Measurements from ENCODE around the gene DNAJB11.
"Not testable (repeated sequence)": the region's sequence is repeated elsewhere in the genome, so short reads cannot be mapped to it uniquely, and the experiment has no call there.

The DNAJB11 gene

DNA sequence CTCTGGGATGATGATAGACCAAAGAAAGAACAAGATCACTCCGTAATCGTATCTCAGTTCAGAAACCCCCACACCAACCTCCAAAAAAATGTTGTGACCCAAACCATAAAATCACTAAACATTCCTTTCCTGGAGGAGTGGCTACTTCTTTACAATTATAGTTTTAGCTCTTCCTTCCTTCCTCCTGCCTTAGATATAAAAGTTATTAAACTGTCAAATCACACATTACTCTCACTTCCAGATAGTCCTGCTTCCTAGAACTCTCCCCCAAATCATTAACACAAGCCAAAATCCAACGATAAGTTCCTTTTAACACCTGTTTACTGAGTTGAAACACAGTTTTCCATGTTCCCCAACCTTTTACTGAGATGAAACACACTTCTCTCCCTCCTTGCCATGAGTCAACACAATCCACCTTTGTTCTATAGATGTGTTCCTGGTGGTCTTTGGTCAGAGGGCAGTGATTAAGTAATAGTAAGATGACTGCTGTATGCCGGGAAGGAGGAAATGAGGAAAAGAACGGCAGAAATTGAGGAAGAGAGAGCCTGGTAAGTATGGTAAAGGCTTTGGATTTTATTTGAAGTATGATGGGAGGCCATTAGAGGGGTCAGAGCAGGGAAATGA lies 18.0 kb upstream of the DNAJB11 start:
- DNase-seq: no peak

- no peak for DNase-seq
These were observed 5.9 kb upstream of the DNAJB11 start for GRCh38 chr3:186564586-186564985.

GRCh38 chr3:186566772-186567071 lies 3.8 kb upstream of the DNAJB11 start:
- DNase-seq: no peak

DNA sequence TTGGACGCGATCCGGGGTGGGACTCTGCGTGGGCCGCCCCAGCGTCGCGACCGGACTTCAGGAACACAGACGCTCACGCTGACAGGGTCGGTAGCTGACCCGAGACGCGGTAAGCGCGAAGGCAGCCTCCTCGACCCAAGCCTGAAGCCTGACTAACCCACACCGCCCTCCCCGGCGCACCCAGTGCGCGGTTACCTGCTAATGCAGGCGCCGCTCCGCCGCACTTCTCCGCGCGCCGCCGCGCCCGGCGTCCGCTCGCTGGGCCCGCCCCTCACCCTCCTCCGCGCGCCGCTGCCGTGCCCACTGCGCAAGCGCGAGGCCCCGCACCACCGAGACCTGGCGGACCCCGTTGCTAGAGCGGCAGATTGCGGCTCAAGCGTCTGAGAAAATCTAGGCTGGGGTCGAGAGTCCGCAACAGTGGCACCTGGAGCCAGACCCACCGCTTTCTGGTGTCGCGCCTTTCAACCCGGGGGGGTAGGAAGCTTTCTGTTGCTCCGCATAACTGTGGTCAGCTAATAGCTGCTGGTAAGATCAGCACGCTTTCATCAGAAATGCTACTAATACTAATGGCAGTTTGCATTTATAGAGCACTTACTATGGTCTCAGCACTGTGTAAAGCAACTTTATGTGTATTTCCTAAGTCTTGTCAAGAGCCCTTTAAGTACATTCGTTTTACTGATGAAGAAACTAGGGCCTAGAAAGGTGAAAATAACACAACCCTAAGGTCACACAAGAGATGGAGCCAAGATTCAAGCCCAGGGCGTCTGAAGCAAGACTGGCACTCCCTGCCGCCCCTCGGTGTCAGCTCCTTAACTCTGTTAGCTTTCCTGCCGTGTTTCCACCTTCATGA lies 3.2 kb upstream of the DNAJB11 start, which contains the start of gene TBCCD1:
Gene TBCCD1, minus strand, starts transcription at position 268 of the 850 bp plus-strand sequence. CDS start 3,010 bp downstream, outside the sequence.
- DNase-seq: peak; percentile 88 to 95 (median 92)

GRCh38 chr3:186569361-186569760 lies 1.2 kb upstream of the DNAJB11 start:
- DNase-seq: not testable (repeated sequence)

GRCh38 chr3:186569779-186570095 lies 783 bp upstream of the DNAJB11 start:
- no peak for DNase-seq

- no peak for DNase-seq
These were observed 572 bp downstream of the DNAJB11 start for GRCh38 chr3:186570941-186571643.

- no peak for DNase-seq
These were observed 1.1 kb downstream of the DNAJB11 start for GRCh38 chr3:186571644-186572013.

GRCh38 chr3:186577521-186577920 lies 7.0 kb downstream of the DNAJB11 start:
- DNase-seq: no peak

DNA sequence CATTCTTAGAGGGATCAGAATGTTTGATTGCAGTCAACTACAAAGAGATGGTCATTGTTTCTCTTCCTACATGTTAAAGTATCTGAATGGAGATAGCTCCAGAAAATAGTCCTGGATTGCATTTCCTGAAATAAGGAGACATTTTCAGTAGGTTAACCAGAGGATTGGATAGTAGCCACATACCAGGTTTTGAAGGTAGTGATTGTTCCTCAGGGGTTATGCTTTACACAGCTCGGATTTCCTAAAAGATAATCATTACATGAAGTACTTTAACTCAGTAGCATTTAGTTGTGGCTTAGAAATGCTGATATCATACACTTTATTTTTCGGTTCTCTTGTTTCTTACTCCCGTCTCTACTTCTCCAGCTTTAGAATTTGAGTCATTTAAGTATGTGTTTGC lies 10.3 kb downstream of the DNAJB11 start:
- no peak for DNase-seq

DNA sequence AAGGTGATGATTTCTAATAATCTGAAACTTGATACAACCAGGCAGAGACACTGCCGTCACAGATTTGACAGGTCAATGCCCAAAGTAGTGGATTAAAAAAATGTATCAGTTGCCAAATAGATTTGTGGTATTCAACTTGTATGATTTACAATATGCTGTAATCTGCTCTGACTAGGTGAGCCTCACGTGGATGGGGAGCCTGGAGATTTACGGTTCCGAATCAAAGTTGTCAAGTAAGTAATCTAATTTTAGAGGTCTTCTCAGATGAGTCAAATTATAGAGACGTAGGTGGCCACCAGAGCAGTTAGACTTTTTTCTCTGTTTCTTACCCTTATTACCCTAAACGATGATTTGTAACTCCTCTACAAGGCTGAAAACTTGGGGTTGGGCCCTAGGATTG lies 12.0 kb downstream of the DNAJB11 start:
- DNase-seq: no peak

GRCh38 chr3:186583831-186584230 lies 13.3 kb downstream of the DNAJB11 start:
- DNase-seq: no peak

DNA sequence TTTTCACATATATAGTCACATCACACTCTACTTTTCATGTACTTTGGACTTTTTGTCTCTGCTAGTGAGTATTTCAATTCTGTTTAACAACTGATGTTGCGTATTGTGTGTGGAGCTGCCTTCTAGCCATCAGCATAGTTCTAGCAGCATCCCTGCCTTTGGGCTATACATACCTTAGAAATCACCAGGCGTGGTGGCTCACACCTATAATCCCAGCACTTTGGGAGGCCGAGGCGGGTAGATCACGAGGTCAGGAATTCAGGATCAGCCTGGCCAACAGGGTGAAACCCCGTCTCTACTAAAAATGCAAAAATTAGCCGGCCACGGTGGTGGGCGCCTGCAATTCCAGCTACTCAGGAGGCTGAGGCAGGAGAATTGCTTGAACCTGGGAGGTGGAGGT lies 15.7 kb downstream of the DNAJB11 start:
- DNase-seq: not testable (repeated sequence)

- DNase-seq: no peak
These were observed 16.7 kb downstream of the DNAJB11 start for GRCh38 chr3:186587183-186587582.

DNA sequence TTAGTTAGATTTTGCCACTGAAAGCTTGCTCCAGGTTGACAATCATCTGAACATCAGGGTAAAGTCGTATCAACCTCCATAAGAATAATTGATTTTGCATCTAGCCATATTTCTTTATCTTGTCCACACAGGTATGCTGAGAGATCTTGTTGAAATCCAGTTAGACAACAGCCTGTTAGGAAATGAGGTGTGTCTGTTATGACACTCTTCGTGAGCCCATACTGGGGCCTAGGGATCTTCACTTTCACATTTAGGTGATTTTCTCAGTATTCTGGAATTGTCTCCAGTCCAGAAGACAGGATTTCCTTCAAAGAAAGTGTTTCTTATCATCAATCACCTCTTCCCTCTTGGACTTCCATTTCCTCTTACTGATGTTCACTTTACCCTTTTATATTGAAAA lies 18.1 kb downstream of the DNAJB11 start:
- DNase-seq: no peak

DNA sequence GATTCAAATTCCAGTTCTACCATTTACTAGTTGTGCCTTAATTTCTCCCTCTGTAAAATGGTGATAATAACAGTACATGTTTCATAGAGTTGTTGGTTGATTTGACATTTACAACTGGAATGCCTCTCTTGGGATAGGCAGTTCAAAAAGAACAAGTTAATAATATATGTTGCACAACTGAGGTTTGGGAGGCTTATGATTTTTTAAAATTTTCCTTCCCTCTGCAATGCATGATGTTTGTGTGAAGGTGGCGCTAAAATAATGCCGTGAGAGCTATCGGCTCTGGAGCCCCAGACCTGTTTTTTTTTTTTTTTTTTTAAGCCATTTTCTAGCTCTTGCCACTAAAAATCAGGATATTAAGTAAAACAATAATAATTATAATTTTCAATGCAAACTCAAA lies 18.6 kb downstream of the DNAJB11 start:
- no peak for DNase-seq

GRCh38 chr3:186589856-186590579 lies 19.5 kb downstream of the DNAJB11 start:
- DNase-seq: no peak

- DNase-seq: no peak
These were observed 20.2 kb downstream of the DNAJB11 start for GRCh38 chr3:186590580-186591295.

- no peak for DNase-seq
These were observed 22.2 kb downstream of the DNAJB11 start for GRCh38 chr3:186592682-186593081.

DNA sequence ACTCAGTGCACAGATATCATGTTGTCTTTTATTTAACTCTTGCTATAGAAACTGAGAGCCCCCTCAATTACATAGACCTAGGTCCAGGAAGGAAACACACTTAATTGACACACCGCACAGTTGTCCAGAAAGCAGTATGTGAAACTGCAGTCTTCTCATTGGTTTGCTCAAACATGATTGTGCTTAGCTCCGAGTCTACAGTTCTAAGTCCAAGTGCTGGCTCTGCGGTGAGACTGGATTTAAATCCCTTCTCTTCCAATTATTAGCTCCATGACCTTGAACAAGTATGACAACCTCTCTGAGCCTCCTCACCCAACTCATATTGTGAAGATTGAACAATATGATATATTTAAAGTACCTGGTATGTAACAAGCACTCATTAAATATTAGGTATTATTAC lies 23.3 kb downstream of the DNAJB11 start:
- DNase-seq: no peak

DNA sequence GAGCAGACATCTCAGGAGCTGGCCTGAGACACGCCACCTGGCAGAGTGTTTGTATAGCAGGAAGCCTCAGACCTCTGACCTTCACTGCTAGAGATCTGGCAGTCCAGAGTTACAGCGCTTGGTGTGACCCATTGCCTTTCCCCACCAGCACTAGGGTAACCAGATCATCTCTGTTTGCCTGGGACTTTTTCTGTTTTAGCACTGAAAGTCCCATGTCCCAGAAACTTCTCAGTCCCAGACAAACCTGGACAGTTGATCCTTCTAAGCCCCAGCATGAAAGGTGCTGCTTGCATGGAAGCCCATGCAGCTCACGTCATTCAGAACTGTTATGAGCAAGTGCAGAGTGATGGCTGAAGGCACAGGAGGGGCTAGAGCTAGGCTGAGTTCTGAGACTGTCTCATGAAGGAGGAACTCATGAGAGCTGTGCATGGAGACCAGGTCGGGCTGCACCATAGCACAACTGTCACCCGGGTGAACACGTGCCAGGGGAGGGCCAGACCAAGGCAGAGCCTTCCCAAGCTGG lies 24.1 kb downstream of the DNAJB11 start:
- DNase-seq: no peak

GRCh38 chr3:186596568-186597287 lies 26.2 kb downstream of the DNAJB11 start:
- DNase-seq: no peak

Data from activated naive CD4-positive, alpha-beta T cell (primary cell).